ENCODE data around the gene KRT39. TPM values are rescaled to one million over a fixed set of nuclear protein-coding genes. Genes with fewer than 3 reads are reported as not detected.
"Not testable (repeated sequence)": the region's sequence is repeated elsewhere in the genome, so short reads cannot be mapped to it uniquely, and the experiment has no call there.

The KRT39 gene
- total RNA-seq, 3 donors from 2014 or later: 0.52 TPM; not detected in 2

- no peak for TF ChIP-seq CTCF (IDR thresholded peaks at IDR 0.05)
- no peak for DNase-seq
- intact Hi-C loops (cut with DNase I, micrococcal nuclease): no loop called here
- Histone ChIP-seq H3K4me1 (ENCODE audit: low read depth) (no peaks in the 10 kb centered on the region), H3K36me3 (ENCODE audit: low read depth) (no peaks in the 10 kb centered on the region), H3K9me3 (no peaks in the 10 kb centered on the region), H3K4me3 (no peak overlapping the region)
- no peak for ATAC-seq
These were observed 34.1 kb downstream of the KRT39 start for GRCh38 chr17:40932608-40933007.

GRCh38 chr17:40931311-40931710, 35.4 kb downstream of the KRT39 start:
- H3K4me1 ChIP-seq (ENCODE audit: low read depth): no peaks in the 10 kb centered on the region

GRCh38 chr17:40926341-40926740, 40.4 kb downstream of the KRT39 start:
- intact Hi-C loops (cut with DNase I, micrococcal nuclease): no loop called here
- Histone ChIP-seq H3K4me3 (no peak overlapping the region), H3K36me3 (ENCODE audit: low read depth) (no peaks in the 10 kb centered on the region), H3K9me3 (no peaks in the 10 kb centered on the region), H3K4me1 (ENCODE audit: low read depth) (no peaks in the 10 kb centered on the region)
- no peak for TF ChIP-seq CTCF (IDR thresholded peaks at IDR 0.05)
- ATAC-seq (no peak), DNase-seq (no peak)

More at GRCh38 chr17:40931311-40931710, 35.4 kb downstream of the KRT39 start:
- TF ChIP-seq CTCF (IDR thresholded peaks at IDR 0.05): no peak
- DNase-seq (no peak), ATAC-seq (no peak)
- H3K9me3 ChIP-seq: no peaks in the 10 kb centered on the region
- H3K4me3 ChIP-seq: no peak overlapping the region
- intact Hi-C loops (cut with DNase I, micrococcal nuclease): no loop called here
- H3K36me3 ChIP-seq (ENCODE audit: low read depth): no peaks in the 10 kb centered on the region

- no peaks in the 10 kb centered on the region for H3K4me1 ChIP-seq (ENCODE audit: low read depth)
- no peaks in the 10 kb centered on the region for H3K36me3 ChIP-seq (ENCODE audit: low read depth)
- DNase-seq: no peak
- no peak for TF ChIP-seq CTCF (IDR thresholded peaks at IDR 0.05)
- no peaks in the 10 kb centered on the region for H3K9me3 ChIP-seq
- H3K4me3 ChIP-seq: no peak overlapping the region
- intact Hi-C loops (cut with DNase I, micrococcal nuclease): no loop called here
- peak; percentile 72 for ATAC-seq
These were observed 44.5 kb downstream of the KRT39 start for GRCh38 chr17:40922239-40922638.

GRCh38 chr17:40921026-40921425, 45.7 kb downstream of the KRT39 start:
- intact Hi-C loops (cut with DNase I, micrococcal nuclease): no loop called here
- TF ChIP-seq CTCF (IDR thresholded peaks at IDR 0.05): no peak

GRCh38 chr17:40917116-40917515, 49.6 kb downstream of the KRT39 start:
- DNase-seq; H3K4me1 ChIP-seq (ENCODE audit: low read depth); H3K4me3 ChIP-seq; H3K36me3 ChIP-seq (ENCODE audit: low read depth); intact Hi-C loops (cut with DNase I, micrococcal nuclease); ATAC-seq; H3K9me3 ChIP-seq: not testable (repeated sequence)

More at GRCh38 chr17:40921026-40921425, 45.7 kb downstream of the KRT39 start:
- H3K36me3 ChIP-seq (ENCODE audit: low read depth): no peaks in the 10 kb centered on the region
- H3K4me1 ChIP-seq (ENCODE audit: low read depth): no peaks in the 10 kb centered on the region
- DNase-seq (no peak), ATAC-seq (no peak)
- no peak overlapping the region for H3K4me3 ChIP-seq
- H3K9me3 ChIP-seq: no peaks in the 10 kb centered on the region
